SK-N-MC (cell line): Measurements from ENCODE around the gene SERPINB4.

Source experiments
- EZH2 ChIP-seq: fragments of 200-600 bp; sonication (generic); IDR thresholded peaks from one replicate; pipeline ENCODE4 v1.6.1; 2017; ENCODE audit warnings: antibody characterized with exemption
- FOXP2 ChIP-seq: optimal IDR thresholded peaks from 2 replicates; pipeline ENCODE3; 2011; ENCODE audit warnings: mild to moderate bottlenecking, moderate library complexity; ENCODE audit not compliant: insufficient read depth; ENCODE audit errors: extremely low read length, control extremely low read depth
- POLR2AphosphoS5 ChIP-seq: IDR thresholded peaks from 2 replicates; pipeline ENCODE4 v1.6.1; 2012; ENCODE audit warnings: mild to moderate bottlenecking, low read depth, low read length, borderline replicate concordance

GRCh38 chr18:63677500-63678225, 33.6 kb upstream of the SERPINB4 start:
- TF ChIP-seq POLR2AphosphoS5, result peak; percentile 42; the same call in 1 of the 2 replicates
- no peak for TF ChIP-seq EZH2
- peak; percentile 61 for TF ChIP-seq FOXP2
